ENCODE results near the gene URB2.
"Not testable (repeated sequence)": the region's sequence is repeated elsewhere in the genome, so short reads cannot be mapped to it uniquely, and the experiment has no call there.

The URB2 gene

DNA sequence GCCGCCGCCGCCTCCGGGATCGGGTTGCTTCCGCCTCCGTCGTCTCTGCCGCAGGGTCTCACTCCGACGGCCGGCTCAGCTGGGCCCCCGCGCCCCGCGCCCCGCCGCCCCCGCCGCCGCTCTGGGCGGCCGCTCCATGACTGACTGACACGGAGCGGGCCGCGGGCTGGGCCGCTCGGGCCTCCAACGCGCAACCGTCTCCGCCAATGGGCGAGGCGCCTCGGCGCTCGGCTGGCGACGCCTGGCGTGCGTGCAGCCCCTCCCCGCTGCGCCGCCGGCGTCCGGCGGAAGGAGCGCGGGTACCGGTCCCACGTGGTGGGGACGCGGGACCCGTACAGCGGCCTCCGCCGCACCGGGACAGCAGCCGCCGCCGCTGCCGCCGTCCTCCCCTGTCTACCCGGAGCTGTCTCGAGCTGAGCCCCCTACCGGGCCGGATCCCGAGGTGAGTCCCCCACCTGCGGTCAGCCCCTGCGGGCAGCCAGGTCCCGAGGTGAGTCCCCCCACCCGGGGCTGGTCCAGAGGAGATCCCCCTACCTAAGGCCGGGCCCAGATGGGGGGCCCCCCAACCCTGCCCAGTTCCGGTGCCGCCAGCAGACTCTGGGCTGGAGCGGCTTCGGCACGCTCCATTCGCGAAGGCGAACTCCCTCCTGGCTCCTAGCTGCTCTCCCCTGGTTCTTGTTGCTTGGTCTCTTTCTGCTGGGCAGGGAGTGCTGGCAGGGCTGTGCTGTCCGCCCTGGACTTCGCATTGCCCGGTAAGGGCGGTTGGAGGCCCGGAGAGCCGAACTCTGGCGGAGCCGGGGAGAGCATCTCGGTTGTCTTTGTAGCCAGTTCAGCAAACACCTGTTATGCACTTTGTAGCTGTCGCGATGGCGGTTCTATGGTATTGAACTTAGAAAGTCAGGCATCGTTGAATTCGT lies at the start of gene URB2, which contains the start of gene TAF5L:
Gene URB2, plus strand, starts transcription at position 333 of the 917 bp plus-strand sequence. CDS start 1,387 bp downstream, outside the sequence.
Gene TAF5L, minus strand, starts transcription at position 208 of the 917 bp plus-strand sequence. CDS start 11,640 bp downstream, outside the sequence.
- DNase-seq: peak; percentile 36 to 92 (median 82)

DNA sequence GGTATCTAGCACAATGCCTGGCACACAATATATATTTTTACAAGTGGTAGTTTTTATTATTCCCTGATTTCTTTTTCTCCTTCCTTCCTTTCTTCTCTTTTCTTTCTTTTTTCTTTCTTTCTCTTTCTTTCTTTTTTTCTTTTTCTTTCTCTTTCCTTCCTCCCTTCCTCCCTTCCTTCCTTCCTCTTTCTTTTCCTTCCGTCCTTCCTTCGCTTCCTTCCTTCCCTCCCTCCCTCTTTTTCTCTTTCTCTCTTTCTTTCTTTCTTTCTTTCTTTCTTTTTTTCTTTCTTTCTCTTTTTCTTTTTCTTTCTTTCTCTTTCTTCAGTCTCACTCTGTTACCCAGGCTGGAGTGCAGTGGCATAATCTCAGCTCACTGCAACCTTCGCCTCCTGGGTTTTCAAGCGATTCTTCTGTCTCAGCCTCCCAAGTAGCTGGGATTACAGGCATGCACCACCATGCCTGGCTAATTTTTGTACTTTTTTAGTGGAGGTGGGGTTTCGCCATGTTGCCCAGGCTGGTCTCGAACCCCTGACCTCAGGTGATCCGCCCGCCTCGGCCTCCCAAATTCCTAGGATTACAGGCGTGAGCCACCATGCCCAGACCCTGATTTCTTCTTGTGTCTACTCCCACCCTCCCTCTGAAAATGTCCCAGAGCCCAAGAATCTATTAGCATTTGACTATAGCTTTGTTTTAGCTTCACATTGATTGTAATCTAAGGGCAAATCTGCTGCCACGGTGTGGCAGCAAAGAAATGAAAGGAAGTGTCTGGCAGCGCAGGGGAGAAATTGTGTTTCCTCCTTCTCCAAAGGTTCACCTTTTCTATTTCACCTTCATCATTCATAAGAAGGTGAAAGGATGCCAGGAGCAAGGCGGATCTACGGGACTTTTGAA lies 47.6 kb upstream of the URB2 start:
- DNase-seq: peak in 4 of 51 donors; percentile 15 to 44 (median 30)

DNA sequence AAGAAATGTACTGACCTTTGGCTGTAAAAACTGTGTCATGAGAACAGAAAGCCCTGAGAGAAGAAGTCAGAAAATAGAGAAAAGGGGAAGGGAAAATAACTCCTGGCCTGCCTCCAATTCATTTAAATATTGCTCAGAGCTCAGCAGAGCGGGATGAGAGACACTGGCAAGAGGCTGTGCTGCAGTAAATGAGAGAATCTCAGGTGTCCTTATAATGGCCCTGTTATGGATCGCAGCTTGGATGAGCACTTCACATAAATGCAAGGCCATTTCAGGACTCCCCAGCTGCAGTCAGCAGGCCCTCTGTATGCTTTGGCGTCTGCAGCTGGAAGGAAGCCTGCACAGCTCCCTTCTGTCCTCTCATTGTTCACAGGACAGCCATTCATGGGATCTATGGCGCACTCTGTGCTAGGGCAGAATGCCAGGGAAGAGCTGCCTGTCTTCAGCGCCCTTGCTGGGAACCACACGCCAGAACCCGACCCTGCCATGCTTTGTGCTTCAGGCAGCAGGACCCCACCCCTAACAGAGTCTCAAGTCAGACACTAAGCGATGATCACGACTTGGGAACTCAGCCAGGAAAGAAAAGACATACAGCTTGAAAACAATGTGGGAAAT lies 46.9 kb upstream of the URB2 start:
- peak; percentile 18 to 92 (median 71) for DNase-seq

DNA sequence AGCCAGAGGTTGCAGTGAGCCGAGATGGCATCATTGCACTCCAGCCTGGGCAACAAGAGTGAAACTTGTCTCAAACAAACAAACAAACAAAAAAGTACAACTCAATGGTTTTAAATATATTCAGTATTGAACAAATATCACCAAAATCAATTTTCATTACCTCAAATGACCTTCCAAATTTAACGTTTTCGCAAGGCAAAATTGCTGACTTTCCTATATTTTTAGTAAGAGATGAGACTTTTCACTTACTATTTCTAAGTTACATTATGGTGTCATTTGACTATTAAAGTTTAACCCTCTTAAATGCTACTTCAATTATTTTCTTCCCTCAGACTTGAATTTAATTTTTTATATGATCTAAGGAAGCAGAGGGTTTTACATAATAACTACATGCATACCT lies 44.6 kb upstream of the URB2 start:
- no peak for DNase-seq

DNA sequence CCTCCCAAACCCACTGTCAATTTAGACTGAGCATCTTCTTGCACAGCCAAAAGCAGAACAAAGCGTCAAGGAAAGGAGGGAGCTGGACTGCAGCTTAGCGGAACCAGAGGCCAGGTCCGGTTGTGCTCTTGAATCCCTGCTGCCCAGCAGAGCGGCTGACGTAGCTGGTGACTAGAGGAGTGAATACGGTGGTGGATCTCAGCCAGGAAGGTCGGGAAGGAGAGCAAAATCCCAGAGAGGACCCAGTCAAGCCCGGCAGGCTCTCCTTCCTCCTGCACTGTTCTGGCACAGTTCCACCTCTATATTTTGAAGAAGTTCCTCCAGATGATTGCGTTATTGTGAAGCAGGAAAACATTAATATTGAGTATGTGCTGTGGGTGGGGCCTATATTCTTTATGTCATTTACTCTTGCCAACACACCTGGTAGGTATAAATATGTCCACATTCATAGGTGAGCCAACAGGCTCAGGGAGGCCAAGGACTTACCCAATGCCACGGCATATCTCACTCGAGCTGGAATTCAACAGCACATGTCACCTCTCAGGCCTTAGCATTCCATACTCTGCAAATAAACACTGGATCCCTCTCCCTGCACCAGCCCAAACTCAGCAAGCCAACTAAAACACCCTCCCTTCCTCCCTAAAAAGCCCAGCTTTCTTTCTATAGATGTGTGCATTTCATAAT lies 43.9 kb upstream of the URB2 start:
- DNase-seq: peak in 29 of 51 donors; percentile 7 to 61 (median 33)

DNA sequence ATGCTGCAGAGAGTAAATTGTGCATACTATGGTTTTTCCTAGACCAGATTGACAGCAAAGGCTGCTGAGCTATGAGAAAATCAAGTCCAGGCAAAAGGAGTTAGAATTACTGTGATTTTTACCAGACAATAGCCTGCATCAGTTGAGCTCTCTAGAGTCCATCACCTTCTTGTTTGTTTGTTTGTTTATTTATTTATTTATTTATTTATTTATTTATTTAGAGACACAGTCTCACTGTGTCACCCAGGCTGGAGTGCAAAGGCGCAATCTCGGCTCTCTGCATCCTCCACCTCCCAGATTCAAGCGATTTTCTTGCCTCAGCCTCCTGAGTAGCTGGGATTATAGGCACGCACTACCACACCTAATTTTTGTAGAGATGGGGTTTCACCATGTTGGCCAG lies 43.3 kb upstream of the URB2 start:
- DNase-seq: no peak

DNA sequence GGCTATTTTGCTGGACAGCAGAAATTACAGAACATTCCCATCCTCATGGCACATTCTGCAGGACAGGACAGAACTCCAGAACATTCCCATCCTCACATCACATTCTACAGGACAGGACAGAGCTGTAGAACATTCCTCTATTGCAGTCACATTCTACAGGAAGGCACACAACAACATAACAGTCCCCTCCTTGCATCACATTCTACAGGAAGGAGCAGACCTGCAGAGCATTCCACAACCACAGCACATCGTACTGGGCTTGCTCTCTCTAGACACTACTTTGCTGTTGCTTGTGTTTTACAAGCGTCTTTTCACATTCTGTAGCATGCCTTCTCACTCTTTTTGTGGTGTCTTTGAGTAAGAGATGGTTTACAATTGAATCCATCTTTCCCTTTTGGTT lies 40.7 kb upstream of the URB2 start:
- no peak for DNase-seq

DNA sequence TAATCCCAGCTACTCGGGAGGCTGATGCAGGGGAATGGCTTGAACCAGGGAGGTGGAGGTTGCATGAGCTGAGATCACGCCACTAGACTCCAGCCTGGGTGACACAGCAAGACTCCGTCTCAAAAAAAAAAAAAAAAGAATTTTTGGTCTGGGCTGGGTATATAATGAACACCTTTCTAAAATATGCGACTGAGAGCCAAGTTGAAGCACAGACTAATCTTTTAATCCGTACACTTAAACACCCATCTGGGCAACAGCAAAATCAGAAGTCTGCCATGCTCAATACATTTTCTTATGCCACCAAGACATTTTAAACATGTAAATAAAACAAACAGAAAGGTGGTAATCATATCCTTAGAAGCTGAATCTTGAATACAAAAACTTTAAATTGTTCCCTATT lies 35.9 kb upstream of the URB2 start:
- DNase-seq: no peak

DNA sequence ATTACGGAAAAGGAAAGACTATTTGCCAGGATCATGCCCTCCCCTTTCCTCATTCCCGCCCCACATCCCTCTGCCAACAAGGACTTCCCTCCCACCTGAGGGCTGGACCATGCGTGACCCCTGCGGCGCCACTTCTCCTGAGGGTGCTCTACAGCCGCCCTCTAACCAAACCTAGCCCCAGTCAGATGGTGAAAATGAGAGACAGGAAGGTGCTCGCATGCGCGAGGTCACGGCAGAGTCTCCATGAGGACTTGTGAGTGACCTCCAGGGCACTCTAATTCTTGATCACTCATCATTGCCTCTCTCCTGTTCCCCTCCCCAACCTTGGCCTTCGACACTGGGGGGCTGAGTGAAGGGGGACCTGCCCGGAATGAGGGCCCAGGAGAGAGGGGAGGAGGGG lies 32.2 kb upstream of the URB2 start:
- DNase-seq: no peak

DNA sequence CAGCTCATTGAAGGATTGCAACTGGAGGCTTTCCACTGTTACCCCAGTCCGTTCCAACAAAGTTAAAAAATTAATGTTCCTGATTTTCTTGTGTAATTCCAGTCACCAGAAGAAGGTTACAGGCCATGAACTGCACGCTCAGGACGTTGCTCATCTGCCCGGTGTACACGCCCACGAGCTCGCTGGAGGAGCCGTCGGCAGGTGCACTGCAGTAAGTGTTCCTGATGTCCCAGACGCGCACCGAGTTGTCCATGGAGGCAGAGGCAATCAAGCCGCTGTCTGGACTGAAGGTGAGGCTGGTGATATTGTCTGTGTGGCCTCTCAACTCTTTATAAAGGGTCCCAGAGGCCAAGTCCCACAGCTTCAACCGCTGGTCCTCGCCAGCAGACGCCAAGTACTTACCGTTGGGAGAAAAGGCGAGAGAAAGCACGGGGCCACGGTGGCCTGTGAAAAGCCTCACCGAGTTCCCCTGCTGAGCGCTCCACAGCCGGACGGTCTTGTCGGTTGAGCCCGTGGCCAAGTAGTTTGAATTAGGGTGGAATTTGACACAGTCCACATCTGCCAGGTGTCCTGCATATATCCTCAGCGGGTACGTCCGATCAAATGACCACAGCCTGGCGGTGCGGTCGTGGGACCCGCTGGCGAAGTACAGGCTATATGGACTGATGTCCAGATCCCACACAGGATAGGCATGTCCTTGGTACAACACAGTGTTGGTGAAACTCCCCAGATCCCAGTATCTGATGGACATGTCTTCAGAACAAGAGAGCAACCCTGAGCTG lies 31.6 kb upstream of the URB2 start:
- DNase-seq: no peak

DNA sequence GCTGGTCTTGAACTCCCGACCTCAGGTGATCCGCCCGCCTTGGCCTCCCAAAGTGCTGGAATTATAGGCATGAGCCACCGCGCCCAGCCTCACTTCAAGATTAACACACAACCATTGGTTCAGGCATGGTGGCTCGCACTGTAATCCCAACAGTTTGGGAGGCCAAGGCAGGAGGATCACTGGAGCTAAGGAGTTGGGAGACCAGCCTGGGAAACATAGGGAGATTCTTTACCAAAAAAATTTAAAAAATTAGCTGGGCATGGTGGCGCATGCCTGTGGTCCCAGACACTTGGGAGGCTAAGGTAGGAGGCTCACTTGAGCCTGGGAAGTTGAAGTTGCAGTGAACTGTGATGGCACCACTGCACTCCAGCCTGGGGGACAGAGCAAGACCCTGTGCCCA lies 30.2 kb upstream of the URB2 start:
- DNase-seq: not testable (repeated sequence)

DNA sequence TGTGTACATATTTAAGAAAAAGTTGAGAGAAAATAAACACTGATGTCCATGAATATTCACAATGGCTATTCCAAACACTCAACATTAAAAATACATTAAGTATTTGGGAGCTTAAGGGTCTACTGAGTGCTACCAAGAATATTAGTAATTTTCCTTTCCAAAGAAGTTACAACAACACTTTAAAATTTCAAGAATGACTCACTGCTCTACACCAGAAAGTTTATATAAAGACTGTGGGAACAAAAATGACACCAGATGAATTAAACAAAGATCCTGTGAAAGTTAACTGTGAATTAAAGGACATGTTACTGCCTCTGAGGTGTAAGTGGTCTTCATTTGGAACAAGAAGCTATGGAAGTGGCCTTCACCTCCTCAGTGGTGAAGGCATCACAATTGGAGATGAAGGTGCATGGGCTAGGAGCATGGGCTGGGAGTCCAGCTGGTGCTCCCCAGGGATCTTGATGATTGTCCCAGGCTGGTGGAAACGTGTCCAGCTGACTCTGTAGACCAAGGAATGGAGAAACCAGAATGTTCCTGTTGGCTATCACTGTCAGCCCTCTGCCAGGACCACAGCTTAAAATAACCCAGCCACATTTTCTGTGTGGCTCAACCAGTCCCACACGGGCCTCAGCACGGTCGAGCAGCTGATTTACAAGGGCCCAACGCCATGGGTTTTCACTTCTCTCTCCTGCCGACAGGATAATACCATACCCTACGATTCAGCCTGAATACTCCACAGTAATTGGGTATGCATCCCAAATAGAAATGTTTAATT lies 28.9 kb upstream of the URB2 start:
- peak in 3 of 51 donors; percentile 1 to 21 (median 13) for DNase-seq

DNA sequence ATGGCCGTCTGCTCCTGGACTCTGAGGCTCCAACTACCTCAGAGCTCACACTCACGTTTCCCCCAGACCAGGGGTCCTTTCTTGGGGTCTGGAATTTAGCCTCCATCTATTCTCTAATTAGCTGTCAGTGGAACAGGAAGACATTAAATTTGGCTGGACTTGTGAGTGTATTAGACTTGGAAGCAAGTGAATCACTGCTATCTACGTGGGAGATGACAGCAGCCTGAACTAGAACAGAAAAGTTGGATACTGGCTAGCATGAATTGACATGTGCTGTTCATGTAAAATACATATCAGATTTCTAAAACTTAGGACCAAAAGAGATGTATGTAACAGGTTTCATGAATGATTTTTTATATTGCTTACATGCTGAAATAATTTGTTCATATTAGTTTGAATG lies 28.2 kb upstream of the URB2 start:
- no peak for DNase-seq

DNA sequence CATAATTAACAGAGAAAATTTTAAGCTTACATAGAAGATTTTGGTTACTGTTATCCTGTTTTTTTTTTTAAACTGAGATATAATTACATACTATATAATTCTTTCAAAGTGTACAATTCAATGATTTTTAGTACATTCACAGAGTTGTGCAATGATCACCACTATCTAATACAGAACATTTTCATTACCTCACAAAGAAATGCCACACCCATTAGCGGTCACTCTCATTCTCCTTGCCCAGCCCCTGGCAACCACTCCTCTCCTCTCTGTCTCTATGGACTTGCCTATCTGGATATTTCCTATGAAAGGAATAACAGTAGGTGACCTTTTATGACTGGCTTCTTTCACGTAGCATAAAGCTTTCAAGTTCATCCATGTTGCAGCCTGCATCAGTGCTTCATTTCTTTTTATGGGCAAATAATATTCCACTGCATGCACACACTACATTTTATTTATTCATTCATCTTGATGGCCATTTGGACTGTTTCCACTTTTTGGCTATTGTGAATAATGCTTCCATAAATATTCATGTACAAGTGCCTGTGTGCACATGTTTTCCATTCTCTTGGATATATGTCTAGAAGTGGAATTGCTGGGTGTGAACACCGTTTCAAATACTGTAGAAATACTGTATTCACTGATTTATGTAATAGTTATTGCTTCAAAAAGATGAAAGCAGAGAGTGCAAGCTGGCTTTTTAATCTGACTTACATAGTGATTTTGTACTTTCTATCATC lies 26.7 kb upstream of the URB2 start:
- DNase-seq: no peak

DNA sequence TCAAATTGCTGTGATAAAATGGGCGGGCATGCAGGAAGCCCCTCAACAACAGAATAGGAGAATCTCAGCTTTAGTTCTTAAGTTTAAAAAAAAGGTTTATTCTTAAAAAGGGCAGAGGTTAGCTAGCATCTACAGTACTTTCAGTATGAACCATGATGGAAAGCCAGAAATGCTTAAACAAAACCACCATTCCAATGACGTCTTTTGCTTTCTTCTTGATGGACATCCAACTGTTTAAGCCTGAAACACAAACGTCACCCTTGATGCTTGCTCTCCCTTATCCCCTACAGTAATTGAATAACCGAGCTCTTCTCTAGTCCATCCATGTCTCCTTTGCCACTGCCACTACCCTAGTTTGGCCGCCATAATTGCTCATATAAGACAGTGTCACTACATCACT lies 25.8 kb upstream of the URB2 start:
- no peak for DNase-seq

DNA sequence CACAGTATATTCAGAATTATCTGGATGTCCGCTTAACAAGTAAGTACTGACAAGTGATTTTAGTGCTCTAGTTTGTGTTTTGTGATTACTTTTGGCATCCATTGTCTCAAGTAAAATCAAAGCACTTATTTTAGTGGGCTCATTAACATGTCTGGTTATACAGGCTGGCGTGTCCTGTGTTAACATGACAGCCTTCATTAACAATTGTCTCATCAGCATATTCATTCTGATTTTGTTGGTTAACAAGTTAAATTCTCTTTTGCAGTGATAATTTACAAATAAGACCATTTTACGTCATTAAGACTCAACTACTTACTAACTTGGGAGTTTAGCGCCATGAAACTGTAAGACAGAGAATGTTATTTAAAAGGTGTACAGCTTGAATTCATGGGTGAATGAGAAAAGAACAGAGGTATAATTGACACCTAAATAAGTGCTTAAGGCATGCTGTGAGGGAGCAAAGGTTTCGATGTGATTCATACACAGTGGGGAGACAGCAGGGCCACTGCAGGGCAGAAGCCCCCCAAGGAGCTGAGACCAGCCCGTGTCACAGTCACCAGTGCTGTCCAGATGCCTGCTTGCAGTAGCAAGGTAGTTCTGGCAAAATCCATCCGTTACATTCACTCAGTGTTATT lies 22.6 kb upstream of the URB2 start:
- no peak for DNase-seq

DNA sequence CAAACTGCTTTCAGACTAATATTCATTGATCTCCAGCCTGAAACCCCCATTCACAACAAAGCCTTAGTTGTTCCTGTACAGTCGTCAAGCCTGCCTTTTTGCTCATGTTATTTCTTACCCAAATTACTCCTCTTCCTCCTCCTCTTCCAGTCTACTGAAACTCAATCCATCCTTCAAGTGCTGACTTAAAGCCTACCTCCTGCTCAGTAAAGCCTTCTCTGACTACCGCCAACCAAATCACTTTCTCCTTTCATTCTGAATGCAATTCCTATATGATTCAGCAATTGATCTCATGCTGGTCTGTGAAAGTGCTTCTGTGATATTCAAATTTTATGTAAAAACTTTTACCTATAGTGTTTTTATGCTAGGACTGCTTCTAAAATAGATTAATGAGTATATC lies 18.7 kb upstream of the URB2 start:
- DNase-seq: no peak

DNA sequence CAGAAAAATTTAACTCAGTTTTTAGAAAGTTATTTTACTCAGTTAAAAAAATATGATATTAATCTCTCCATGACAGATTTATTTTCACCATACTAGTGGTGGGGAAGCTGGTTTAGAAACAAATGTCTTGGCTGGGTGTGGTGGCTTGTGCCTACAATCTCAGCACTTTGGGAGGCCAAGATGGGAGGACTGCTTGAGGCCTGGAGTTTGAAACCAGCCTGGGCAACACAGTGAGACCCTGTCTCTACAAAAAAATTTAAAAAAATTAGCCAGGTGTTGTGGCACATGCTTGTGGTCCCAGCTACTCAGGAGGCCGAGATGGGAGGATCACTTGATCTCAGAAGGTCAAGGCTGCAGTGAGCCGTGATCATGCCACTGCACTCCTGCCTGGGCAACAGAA lies 17.5 kb upstream of the URB2 start:
- no peak for DNase-seq
